Endothelial cell of umbilical vein (primary cell): Measurements from ENCODE around the gene NKX1-1. TPM values are rescaled to one million over a fixed set of nuclear protein-coding genes. Genes with fewer than 3 reads are reported as not detected.

ENCODE experiments used
- BruUV-seq: library from RNA; stranded (reverse); fragments of 400-500 nt; replicated peaks from 2 replicates; lab custom pipeline; 2021; lab: Mats Ljungman, UMichigan
- CTCF ChIA-PET: fragments of 300-600, 350-600 bp; sonication (Branson Sonifier 250); formaldehyde crosslinking; loops from one replicate; lab custom pipeline; 2021; ENCODE audit warnings: antibody characterized with exemption, inconsistent platforms; lab: Charles Lee
- POLR2A ChIA-PET: fragments of 300-600, 350-600 bp; sonication (Branson Sonifier 250); formaldehyde crosslinking; loops from one replicate; lab custom pipeline; 2021; ENCODE audit warnings: antibody characterized with exemption, inconsistent platforms; lab: Charles Lee
- DNase-seq: peaks from one replicate; pipeline ENCODE4 v3.0.0-alpha.2; 2011; ENCODE audit warnings: low read depth, low spot score
- FAIRE-seq: peaks from 2 replicates; lab custom pipeline; 2011; peaks lifted over from hg19 to GRCh38; lab: Jason Lieb, UNC
- H2AFZ ChIP-seq: 2 replicates; pipeline ENCODE4 v1.6.0; 2012; ENCODE audit warnings: low read depth, low read length, control low read depth, inconsistent platforms
- H3K27ac ChIP-seq: 2 replicates; pipeline ENCODE4 v1.5.1; 2011; ENCODE audit warnings: low read depth, mild to moderate bottlenecking, control low read depth, low read length, moderate library complexity; ENCODE audit not compliant: insufficient read depth
- H3K27me3 ChIP-seq, 2 experiments: 2 replicates each; pipeline versions ENCODE4 v1.6.0 to v1.6.1; 2011; ENCODE audit warnings: low read length in 2 of 2, mixed read lengths in 1 of 2; ENCODE audit not compliant: control insufficient read depth in 2 of 2, insufficient read depth in 2 of 2
- H3K36me3 ChIP-seq, 2 experiments: 2 replicates in 1 of 2; 3 replicates in 1 of 2; pipeline ENCODE4 v1.5.1; 2011; ENCODE audit warnings: low read length in 2 of 2, mild to moderate bottlenecking in 1 of 2, moderate library complexity in 1 of 2; ENCODE audit not compliant: control insufficient read depth in 2 of 2, insufficient read depth in 2 of 2; ENCODE audit errors: extremely low read depth in 1 of 2
- H3K4me1 ChIP-seq: 3 replicates; pipeline ENCODE4 v1.5.1; 2011; ENCODE audit warnings: mild to moderate bottlenecking, low read length; ENCODE audit not compliant: control insufficient read depth, insufficient read depth; ENCODE audit errors: extremely low read depth
- H3K4me2 ChIP-seq: 2 replicates; pipeline ENCODE4 v1.6.1; 2011; ENCODE audit warnings: low read length, control low read depth, mixed read lengths; ENCODE audit not compliant: insufficient read depth
- H3K4me3 ChIP-seq, 3 experiments: fragments of 200-600 bp in 1 of 3; sonication (generic), shearing (Covaris generic) in 1 of 3; replicated peaks in 1 of 3; 2 replicates each; pipeline ENCODE4 v1.5.1; 2011 to 2016; ENCODE audit warnings: control low read depth in 3 of 3, low read length in 3 of 3, mild to moderate bottlenecking in 2 of 3, inconsistent platforms in 1 of 3, low read depth in 1 of 3, moderate library complexity in 1 of 3; ENCODE audit not compliant: insufficient read depth in 1 of 3
- H3K79me2 ChIP-seq: 2 replicates; pipeline ENCODE4 v1.6.0; 2012; ENCODE audit warnings: low read length, inconsistent platforms; ENCODE audit not compliant: control insufficient read depth, insufficient read depth
- H3K9ac ChIP-seq: replicated peaks from 2 replicates; pipeline ENCODE3; 2011; ENCODE audit warnings: low read length, control low read depth; ENCODE audit not compliant: insufficient read depth; ENCODE audit errors: extremely low read depth
- H3K9me1 ChIP-seq: replicated peaks from 3 replicates; pipeline ENCODE4 v1.6.0; 2011; ENCODE audit warnings: mild to moderate bottlenecking, low read length; ENCODE audit not compliant: control insufficient read depth, insufficient read depth; ENCODE audit errors: extremely low read depth
- H3K9me3 ChIP-seq: replicated peaks from 2 replicates; pipeline ENCODE4 v1.5.1; 2012; ENCODE audit warnings: low read length, inconsistent platforms; ENCODE audit not compliant: control insufficient read depth, insufficient read depth
- H4K20me1 ChIP-seq: replicated peaks from 2 replicates; pipeline ENCODE3; 2011; ENCODE audit warnings: mild to moderate bottlenecking, low read length; ENCODE audit not compliant: control insufficient read depth, insufficient read depth; ENCODE audit errors: extremely low read depth
- CTCF ChIP-seq, 2 donors: IDR thresholded peaks; 1 replicate in 1 of 2; 2 replicates in 1 of 2; pipeline ENCODE4 v1.5.1; 2011; ENCODE audit warnings: low read length in 2 of 2, mild to moderate bottlenecking in 2 of 2, moderate library complexity in 2 of 2, control low read depth in 1 of 2, inconsistent platforms in 1 of 2, low read depth in 1 of 2; ENCODE audit not compliant: insufficient read depth in 1 of 2; ENCODE audit errors: extremely low read depth in 1 of 2
- FOS ChIP-seq: IDR thresholded peaks from 2 replicates; pipeline ENCODE4 v1.6.1; 2011; ENCODE audit warnings: mild to moderate bottlenecking, low read length, moderate library complexity, borderline replicate concordance; ENCODE audit not compliant: insufficient read depth
- MYC ChIP-seq: IDR thresholded peaks from one replicate; pipeline ENCODE4 v1.6.1; 2011; ENCODE audit warnings: mild to moderate bottlenecking, low read depth, low read length
- POLR2A ChIP-seq: IDR thresholded peaks from 2 replicates; pipeline ENCODE4 v1.6.1; 2012; ENCODE audit warnings: low read depth, mild to moderate bottlenecking, control low read depth, low read length
- dilution Hi-C: fragments of 300-500 bp; cut with MboI; formaldehyde crosslinking; loops from one replicate; pipeline ENCODE4 v1.15.0; 2019; ENCODE audit warnings: low sequenced_read_pairs; ENCODE audit not compliant: extremely low pct_ligation_motif_present
- intact Hi-C: fragments of 100-400 bp; cut with micrococcal nuclease; formaldehyde crosslinking; loops from one replicate; pipeline ENCODE4 v1.10.0; 2022
- polyA plus RNA-seq, 4 experiments: library from polyadenylated mRNA; depleted of rRNA in 3 of 4; stranded (reverse) in 3 of 4; unstranded in 1 of 4; fragments of >200 nt; gene quantifications; 2 replicates each; pipeline versions ENCODE4 v1.2.1 to v1.2.3, GENCODE V29; 2011 to 2012; ENCODE audit warnings: missing spikeins in 1 of 4
- total RNA-seq: library from RNA; stranded (reverse); gene quantifications from 2 replicates; pipeline ENCODE4 v1.2.3, GENCODE V29; 2021

Gene NKX1-1
- total and polyA plus RNA-seq, 2 donors (not counting 3 experiments of a cell fraction or from before 2014, with no cell fraction given): not detected

- no TSS peak for BruUV-seq
- H3K9me1 ChIP-seq: no peaks in the 10 kb centered on the region
- H3K9ac ChIP-seq: no peak overlapping the region
- no peak overlapping the region for H2AFZ ChIP-seq
- H3K4me1 ChIP-seq: no peaks in the 10 kb centered on the region
- no peaks in the 10 kb centered on the region for H3K79me2 ChIP-seq
- dilution Hi-C loops (no loop called here), intact Hi-C loops (no loop called here)
- no peak overlapping the region for H3K4me3 ChIP-seq
- DNase-seq (no peak), FAIRE-seq (no peak)
- no peaks in the 10 kb centered on the region for H4K20me1 ChIP-seq
- H3K36me3 ChIP-seq: no peaks in the 10 kb centered on the region
- TF ChIP-seq MYC: no peak
- TF ChIP-seq CTCF (IDR thresholded peaks at IDR 0.05; ENCODE audit: extremely low read depth in 1 of 2, insufficient read depth in 1 of 2, low read depth in 1 of 2, low read length in 2 of 2): no peak
- no peak for TF ChIP-seq POLR2A
- TF ChIP-seq FOS: no peak
- H3K27me3 ChIP-seq: peaks cover 1 to 2% of the 10 kb centered on the region in 2 experiments
- H3K27ac ChIP-seq: no peak overlapping the region
- H3K9me3 ChIP-seq: no peaks in the 10 kb centered on the region
- H3K4me2 ChIP-seq: no peak overlapping the region
- ChIA-PET POLR2A (no interaction called here), CTCF (no interaction called here)
Measured at GRCh38 chr4:1418494-1419285, 12.4 kb upstream of the NKX1-1 start.
